GM13977 (cell line): ENCODE measurements around the gene RABL6.

ENCODE experiments used
- DNase-seq: peaks from one replicate; pipeline ENCODE4 v3.0.0; 2012; ENCODE audit warnings: low spot score
- CTCF ChIP-seq: IDR thresholded peaks from 2 replicates; pipeline ENCODE4 v1.5.1; 2012; ENCODE audit warnings: mild to moderate bottlenecking, control low read depth; ENCODE audit not compliant: insufficient read depth; ENCODE audit errors: extremely low read depth, missing control alignments
- in situ Hi-C: fragments of 300-500 bp; cut with MboI; formaldehyde crosslinking; loops from one replicate; pipeline ENCODE4 v1.12.0; 2022; ENCODE audit warnings: low sequenced_read_pairs, low pct_unique_long_range_greater_than_20kb, mixed read lengths, inconsistent platforms; ENCODE audit not compliant: unreplicated experiment

Gene RABL6

GRCh38 chr9:136889858-136890257 lies 82.1 kb downstream of the RABL6 start:
- in situ Hi-C loops, result no loop called here
- no peak for DNase-seq
- no peak for TF ChIP-seq CTCF

- in situ Hi-C loops, result no loop called here
- no peak for DNase-seq
- TF ChIP-seq CTCF, result no peak
Observed at GRCh38 chr9:136890661-136891060, 82.9 kb downstream of the RABL6 start.
